Osteoblast (primary cell): ENCODE measurements around the gene IQCE. TPM values are rescaled to one million over a fixed set of nuclear protein-coding genes. Genes with fewer than 3 reads are reported as not detected.

Experiments used
- DNase-seq: peaks from one replicate; pipeline ENCODE4 v3.0.0; 2011; ENCODE audit warnings: low spot score, mixed read lengths; ENCODE audit not compliant: insufficient read length; ENCODE audit errors: missing footprints
- H2AFZ ChIP-seq: 2 replicates; pipeline ENCODE4 v1.6.0; 2011; ENCODE audit warnings: mild to moderate bottlenecking, low read length
- H3K27ac ChIP-seq: 2 replicates; pipeline ENCODE4 v1.5.1; 2011; ENCODE audit warnings: mild to moderate bottlenecking, low read depth, low read length, moderate library complexity
- H3K27me3 ChIP-seq: 2 replicates; pipeline ENCODE4 v1.6.0; 2012; ENCODE audit warnings: mild to moderate bottlenecking, control low read depth, inconsistent platforms, low read length, moderate library complexity; ENCODE audit not compliant: insufficient read depth
- H3K36me3 ChIP-seq: 2 replicates; pipeline ENCODE4 v1.5.1; 2011; ENCODE audit warnings: mild to moderate bottlenecking, low read length, control low read depth, moderate library complexity; ENCODE audit not compliant: insufficient read depth
- H3K4me1 ChIP-seq: 2 replicates; pipeline ENCODE4 v1.5.1; 2011; ENCODE audit warnings: mild to moderate bottlenecking, low read length, control low read depth, moderate library complexity; ENCODE audit not compliant: insufficient read depth
- H3K4me2 ChIP-seq: 2 replicates; pipeline ENCODE4 v1.6.0; 2011; ENCODE audit warnings: mild to moderate bottlenecking, low read length; ENCODE audit not compliant: insufficient read depth
- H3K4me3 ChIP-seq: fragments of 200-600 bp; sonication (generic); 3 replicates; pipeline ENCODE4 v1.5.1; 2012; ENCODE audit warnings: mild to moderate bottlenecking, low read length, inconsistent platforms; ENCODE audit not compliant: insufficient read depth
- H3K79me2 ChIP-seq: 2 replicates; pipeline ENCODE4 v1.6.0; 2012; ENCODE audit warnings: mild to moderate bottlenecking, low read length, control low read depth, inconsistent platforms; ENCODE audit not compliant: insufficient read depth
- H3K9me3 ChIP-seq: 2 replicates; pipeline ENCODE4 v1.5.1; 2011; ENCODE audit warnings: low read depth, low read length, control low read depth
- H4K20me1 ChIP-seq: 2 replicates; pipeline ENCODE4 v1.6.0; 2012; ENCODE audit warnings: mild to moderate bottlenecking, low read length, control low read depth; ENCODE audit not compliant: insufficient read depth
- total RNA-seq: library from RNA; depleted of rRNA; stranded (reverse); fragments of >200 nt; gene quantifications from 2 replicates; pipeline ENCODE4 v1.2.3, GENCODE V29; 2012
- TF ChIP-seq, protein P1 (sequence below): IDR thresholded peaks from 2 replicates; pipeline ENCODE4 v1.5.1; 2011; ENCODE audit warnings: mild to moderate bottlenecking, low read depth, low read length, moderate library complexity; ENCODE audit errors: extremely low read depth

Gene IQCE
- total RNA-seq, 1 donor = 18.8 TPM

GRCh38 chr7:2613098-2613930 lies 54.5 kb downstream of the IQCE start:
- peaks cover 11% of the 10 kb centered on the region for H3K4me1 ChIP-seq
- H3K27ac ChIP-seq = peak overlapping the region; percentile 16
- H3K9me3 ChIP-seq = no peaks in the 10 kb centered on the region
- no peaks in the 10 kb centered on the region for H3K36me3 ChIP-seq
- peak overlapping the region; percentile 63 for H3K4me3 ChIP-seq
- peak; percentile 76 for DNase-seq
- peaks cover 4% of the 10 kb centered on the region for H3K27me3 ChIP-seq
- H4K20me1 ChIP-seq = peaks cover 8% of the 10 kb centered on the region
- TF ChIP-seq, protein P1, sequence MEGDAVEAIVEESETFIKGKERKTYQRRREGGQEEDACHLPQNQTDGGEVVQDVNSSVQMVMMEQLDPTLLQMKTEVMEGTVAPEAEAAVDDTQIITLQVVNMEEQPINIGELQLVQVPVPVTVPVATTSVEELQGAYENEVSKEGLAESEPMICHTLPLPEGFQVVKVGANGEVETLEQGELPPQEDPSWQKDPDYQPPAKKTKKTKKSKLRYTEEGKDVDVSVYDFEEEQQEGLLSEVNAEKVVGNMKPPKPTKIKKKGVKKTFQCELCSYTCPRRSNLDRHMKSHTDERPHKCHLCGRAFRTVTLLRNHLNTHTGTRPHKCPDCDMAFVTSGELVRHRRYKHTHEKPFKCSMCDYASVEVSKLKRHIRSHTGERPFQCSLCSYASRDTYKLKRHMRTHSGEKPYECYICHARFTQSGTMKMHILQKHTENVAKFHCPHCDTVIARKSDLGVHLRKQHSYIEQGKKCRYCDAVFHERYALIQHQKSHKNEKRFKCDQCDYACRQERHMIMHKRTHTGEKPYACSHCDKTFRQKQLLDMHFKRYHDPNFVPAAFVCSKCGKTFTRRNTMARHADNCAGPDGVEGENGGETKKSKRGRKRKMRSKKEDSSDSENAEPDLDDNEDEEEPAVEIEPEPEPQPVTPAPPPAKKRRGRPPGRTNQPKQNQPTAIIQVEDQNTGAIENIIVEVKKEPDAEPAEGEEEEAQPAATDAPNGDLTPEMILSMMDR = no peak
- H3K79me2 ChIP-seq = no peaks in the 10 kb centered on the region
- no peak overlapping the region for H2AFZ ChIP-seq
- peak overlapping the region; percentile 85 for H3K4me2 ChIP-seq

DNA sequence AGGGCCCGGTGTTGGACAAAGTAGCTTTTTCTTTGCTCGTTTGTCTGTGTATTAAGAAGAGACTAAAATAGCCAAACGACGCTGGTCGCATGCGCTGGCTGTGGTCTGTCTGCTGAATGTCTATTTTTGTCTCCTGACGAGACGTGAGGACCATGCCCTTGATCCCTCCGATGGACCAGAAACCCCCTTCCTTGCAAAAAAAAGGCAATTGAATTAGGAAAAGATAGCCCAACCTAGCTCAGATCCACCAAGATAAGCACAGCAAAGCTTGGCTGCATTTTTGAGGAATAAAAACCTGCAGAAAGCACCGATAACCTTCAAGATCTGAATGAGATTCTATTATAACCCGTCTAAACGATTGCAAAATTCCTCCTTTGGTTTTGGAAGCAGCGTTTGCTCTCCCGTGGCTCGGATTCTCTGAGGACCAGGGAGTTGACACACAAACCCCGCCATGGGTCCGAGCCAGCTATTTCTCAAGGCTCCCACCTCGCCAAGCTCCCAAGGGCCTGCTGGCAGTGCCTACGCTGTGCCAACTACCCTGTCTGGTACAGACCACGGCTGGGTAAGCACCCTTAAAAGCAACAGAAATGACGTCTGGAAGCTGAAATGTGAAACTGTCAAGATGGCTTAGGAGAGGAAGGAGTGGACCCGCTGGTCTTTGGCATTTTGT lies 55.3 kb downstream of the IQCE start:
- H3K4me3 ChIP-seq = peak overlapping the region; percentile 63
- no peaks in the 10 kb centered on the region for H3K79me2 ChIP-seq
- no peaks in the 10 kb centered on the region for H3K36me3 ChIP-seq
- H2AFZ ChIP-seq = no peak overlapping the region
- H3K27ac ChIP-seq = peak overlapping the region; percentile 16
- H3K4me2 ChIP-seq = peak overlapping the region; percentile 85
- peak; percentile 96 for DNase-seq
- peaks cover 19% of the 10 kb centered on the region for H3K4me1 ChIP-seq
- no peaks in the 10 kb centered on the region for H3K9me3 ChIP-seq
- H3K27me3 ChIP-seq = peaks cover 4% of the 10 kb centered on the region
- TF ChIP-seq, protein P1 = no peak
- H4K20me1 ChIP-seq = peaks cover 8% of the 10 kb centered on the region

DNA sequence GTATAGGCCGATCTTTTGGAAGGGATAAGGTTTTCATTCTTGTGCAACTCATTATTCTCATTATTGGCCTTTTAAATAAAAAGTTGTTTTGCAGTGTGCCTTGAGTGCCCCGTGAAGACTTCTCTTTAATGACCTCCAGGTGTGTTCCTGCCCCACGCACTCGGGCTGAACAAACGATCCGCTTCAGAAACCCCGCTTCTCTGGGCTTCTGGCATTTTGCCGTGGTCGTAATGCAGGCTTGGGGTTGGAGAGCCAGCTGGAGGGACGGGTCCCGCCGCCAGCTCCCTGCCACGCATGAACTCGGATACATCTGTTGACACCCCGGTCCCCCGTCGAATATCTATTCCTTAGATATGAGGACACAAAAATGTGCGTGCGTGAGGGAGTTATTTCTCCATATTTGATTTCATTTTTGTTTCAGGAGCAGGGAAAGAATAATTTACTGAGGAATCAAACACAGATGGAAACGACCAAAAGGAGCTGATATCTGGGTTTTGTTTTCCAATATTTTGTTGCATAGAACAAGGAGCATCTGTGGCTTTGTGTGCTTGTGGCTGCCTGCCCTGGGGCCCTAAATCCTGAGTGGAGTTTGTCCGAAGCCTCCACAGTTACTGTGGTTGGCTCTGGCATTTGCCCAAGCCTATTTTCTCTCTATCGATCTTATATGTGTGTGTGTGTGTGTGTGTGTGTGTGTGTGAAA lies 56.0 kb downstream of the IQCE start:
- peak overlapping the region; percentile 16 for H3K27ac ChIP-seq
- peak overlapping the region; percentile 85 for H3K4me2 ChIP-seq
- peaks cover 4% of the 10 kb centered on the region for H3K27me3 ChIP-seq
- H3K4me3 ChIP-seq = peak overlapping the region; percentile 63
- peaks cover 24% of the 10 kb centered on the region for H3K4me1 ChIP-seq
- H3K79me2 ChIP-seq = no peaks in the 10 kb centered on the region
- no peak for DNase-seq
- H4K20me1 ChIP-seq = peaks cover 8% of the 10 kb centered on the region
- no peaks in the 10 kb centered on the region for H3K36me3 ChIP-seq
- no peak overlapping the region for H2AFZ ChIP-seq
- TF ChIP-seq, protein P1 = no peak
- no peaks in the 10 kb centered on the region for H3K9me3 ChIP-seq
